Measurements from ENCODE around the gene SORCS1.

The SORCS1 gene

DNA sequence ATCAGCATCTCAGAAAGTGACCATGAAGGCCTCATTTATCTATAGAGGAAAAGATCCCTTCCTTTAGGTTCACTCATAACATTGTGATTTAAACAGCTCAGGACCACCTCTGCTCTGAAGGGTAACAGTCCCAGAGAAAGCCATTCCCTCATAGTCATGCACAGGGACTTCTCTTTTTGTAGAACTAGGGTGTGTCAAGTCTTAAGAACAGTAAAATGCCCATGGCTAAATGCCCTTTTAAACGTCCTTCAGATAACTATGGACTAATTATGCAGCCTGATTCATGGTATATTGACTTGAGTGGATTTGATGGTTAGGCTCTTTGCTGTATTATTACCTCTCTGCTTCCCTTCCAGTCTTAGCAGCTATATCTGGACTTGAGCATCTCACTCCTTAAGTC, 337.8 kb downstream of the SORCS1 start:
- peaks cover 4% of the 10 kb centered on the region for H3K27me3 Mint-ChIP-seq
- H3K27ac Mint-ChIP-seq = no peak overlapping the region
- intact Hi-C loops (cut with micrococcal nuclease) = no loop called here
- H3K9me3 Mint-ChIP-seq = no peaks in the 10 kb centered on the region
- H3K4me3 Mint-ChIP-seq = no peak overlapping the region
- H3K36me3 Mint-ChIP-seq (ENCODE audit: low read depth) = no peaks in the 10 kb centered on the region
- peaks cover 13% of the 10 kb centered on the region for H3K4me1 Mint-ChIP-seq (ENCODE audit: low read depth)

DNA sequence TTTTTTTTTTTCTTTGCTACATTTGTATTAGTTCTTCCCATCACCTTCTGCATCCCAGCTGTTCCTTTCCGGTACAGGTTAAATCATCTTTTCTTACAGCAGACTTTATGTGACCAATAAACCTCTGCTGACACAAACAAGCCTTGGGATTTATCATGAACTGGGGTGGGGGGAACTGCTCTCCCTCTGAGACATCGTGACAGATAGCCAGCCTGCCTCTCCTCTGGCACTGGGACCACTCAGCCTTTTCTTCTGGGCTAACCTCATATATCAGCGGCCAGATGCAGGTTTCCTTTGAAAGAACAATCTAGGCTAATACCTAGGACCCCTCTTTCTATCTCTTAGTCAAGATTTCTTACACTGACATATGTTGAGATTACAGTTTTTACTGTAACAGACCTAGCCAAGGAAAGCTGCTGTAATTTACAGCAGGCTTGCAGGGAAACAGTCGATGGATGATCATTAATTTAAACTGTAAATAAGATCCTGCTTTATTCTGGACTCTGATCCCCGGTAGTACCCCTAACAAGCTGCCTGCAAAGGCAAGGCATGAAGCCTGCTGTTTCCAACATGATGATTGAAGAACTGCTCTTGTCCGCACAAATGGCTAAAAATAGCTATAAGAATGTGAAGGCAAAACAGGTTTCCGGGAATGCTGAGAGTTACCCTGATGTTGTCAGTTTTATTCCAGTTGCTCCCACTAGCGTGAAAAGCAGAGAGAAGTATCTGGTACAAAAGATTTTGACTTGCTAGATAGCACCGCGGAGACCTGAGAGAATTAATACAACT, 338.7 kb downstream of the SORCS1 start:
- Mint-ChIP-seq H3K4me1 (ENCODE audit: low read depth) (peaks cover 12% of the 10 kb centered on the region), H3K27ac (peak overlapping the region; percentile 11), H3K4me3 (no peak overlapping the region), H3K9me3 (no peaks in the 10 kb centered on the region), H3K27me3 (peaks cover 4% of the 10 kb centered on the region), H3K36me3 (ENCODE audit: low read depth) (no peaks in the 10 kb centered on the region)
- intact Hi-C loops (cut with micrococcal nuclease) = no loop called here

DNA sequence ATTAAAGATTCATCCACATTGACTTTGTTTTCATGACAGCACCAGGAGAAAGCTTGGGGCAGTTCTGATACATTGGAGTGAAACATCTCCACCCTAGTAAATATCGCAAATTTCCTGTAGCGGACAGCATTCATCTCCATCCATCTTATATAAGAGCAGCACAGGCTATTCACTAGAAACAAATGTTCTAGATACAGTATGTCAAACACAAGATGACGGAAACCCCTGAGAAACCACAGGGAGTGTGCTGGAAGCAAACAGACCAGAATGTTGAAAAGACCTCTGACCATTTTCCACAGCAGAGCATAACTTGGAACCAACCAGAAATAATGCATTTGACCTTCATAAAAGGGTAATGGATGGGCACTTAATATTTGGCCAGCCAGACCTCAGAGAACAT, 343.9 kb downstream of the SORCS1 start:
- Mint-ChIP-seq H3K9me3 (no peaks in the 10 kb centered on the region), H3K27ac (no peak overlapping the region), H3K27me3 (peaks cover 6% of the 10 kb centered on the region), H3K4me3 (no peak overlapping the region), H3K4me1 (ENCODE audit: low read depth) (peaks cover 29% of the 10 kb centered on the region), H3K36me3 (ENCODE audit: low read depth) (no peaks in the 10 kb centered on the region)
- intact Hi-C loops (cut with micrococcal nuclease) = no loop called here

DNA sequence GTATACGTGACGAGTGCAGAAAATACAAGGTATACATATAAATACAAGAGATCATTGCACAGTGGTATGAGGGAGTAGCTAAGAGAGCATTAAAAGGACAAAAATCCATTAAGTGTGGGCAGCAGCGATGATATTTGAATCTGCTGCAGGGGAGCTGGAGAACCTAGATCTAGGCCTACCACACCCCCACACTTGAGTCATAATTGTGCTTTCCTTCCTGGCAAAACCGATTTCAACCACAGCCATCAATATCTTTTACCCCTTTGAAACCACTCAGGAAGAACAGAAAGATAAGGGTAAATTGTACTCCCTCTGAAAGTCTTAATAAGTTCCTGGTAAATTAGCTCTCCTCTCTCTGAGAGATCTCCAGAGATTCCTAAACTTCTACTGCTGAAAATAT, 345.0 kb downstream of the SORCS1 start:
- Mint-ChIP-seq H3K4me3 (no peak overlapping the region), H3K4me1 (ENCODE audit: low read depth) (peaks cover 32% of the 10 kb centered on the region), H3K27me3 (peaks cover 2% of the 10 kb centered on the region), H3K9me3 (no peaks in the 10 kb centered on the region), H3K27ac (no peak overlapping the region), H3K36me3 (ENCODE audit: low read depth) (no peaks in the 10 kb centered on the region)
- intact Hi-C loops (cut with micrococcal nuclease) = no loop called here

GRCh38 chr10:106816318-106817085, 348.0 kb downstream of the SORCS1 start:
- intact Hi-C loops (cut with micrococcal nuclease) = no loop called here
- Mint-ChIP-seq H3K4me1 (ENCODE audit: low read depth) (peaks cover 32% of the 10 kb centered on the region), H3K27ac (peak overlapping the region; percentile 34), H3K9me3 (no peaks in the 10 kb centered on the region), H3K27me3 (peaks cover 2% of the 10 kb centered on the region), H3K4me3 (no peak overlapping the region), H3K36me3 (ENCODE audit: low read depth) (no peaks in the 10 kb centered on the region)

- H3K4me3 Mint-ChIP-seq = no peak overlapping the region
- no peaks in the 10 kb centered on the region for H3K36me3 Mint-ChIP-seq (ENCODE audit: low read depth)
- peaks cover 32% of the 10 kb centered on the region for H3K4me1 Mint-ChIP-seq (ENCODE audit: low read depth)
- intact Hi-C loops (cut with micrococcal nuclease) = no loop called here
- peak overlapping the region; percentile 45 for H3K27ac Mint-ChIP-seq
- H3K9me3 Mint-ChIP-seq = no peaks in the 10 kb centered on the region
- peaks cover 2% of the 10 kb centered on the region for H3K27me3 Mint-ChIP-seq
Observed at GRCh38 chr10:106815427-106816043, 349.0 kb downstream of the SORCS1 start.

DNA sequence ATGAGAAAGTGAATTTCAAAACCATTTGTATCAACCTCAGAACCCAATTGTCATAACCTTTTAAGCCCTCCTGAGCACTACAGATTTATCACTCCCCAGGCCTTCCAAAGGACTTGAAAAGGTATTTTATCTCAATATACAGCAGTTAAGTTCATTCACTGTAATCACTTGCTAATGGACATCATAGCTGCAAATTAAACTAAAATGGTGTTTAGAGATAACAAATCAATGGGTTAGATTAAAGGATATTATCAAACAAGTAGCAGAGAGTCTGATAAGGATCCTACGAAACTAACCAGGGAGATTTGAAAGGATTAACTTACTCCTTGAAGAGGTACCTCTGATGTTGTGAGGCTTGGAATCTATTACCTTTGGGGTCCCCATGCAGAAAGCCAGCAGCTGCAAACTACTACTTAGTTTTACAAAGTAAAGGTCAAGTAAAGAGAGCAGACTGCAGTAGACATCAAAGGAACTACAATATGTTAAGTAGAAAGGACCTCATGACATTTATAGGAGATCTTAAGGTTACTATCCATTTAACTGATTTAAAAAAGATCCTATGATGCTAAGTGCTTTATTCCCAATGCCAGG, 359.4 kb downstream of the SORCS1 start:
- Mint-ChIP-seq H3K4me3 (no peak overlapping the region), H3K4me1 (ENCODE audit: low read depth) (no peaks in the 10 kb centered on the region), H3K36me3 (ENCODE audit: low read depth) (no peaks in the 10 kb centered on the region), H3K27me3 (no peaks in the 10 kb centered on the region), H3K27ac (no peak overlapping the region), H3K9me3 (no peaks in the 10 kb centered on the region)
- intact Hi-C loops (cut with micrococcal nuclease) = loop anchor here (5.0 kb wide), 1 partner anchor 32 kb away; no protein-coding TSS in a partner anchor

- intact Hi-C loops (cut with micrococcal nuclease) = loop anchor here (5.0 kb wide), 1 partner anchor 34 kb away; no protein-coding TSS in a partner anchor
- Mint-ChIP-seq H3K36me3 (ENCODE audit: low read depth) (no peaks in the 10 kb centered on the region), H3K27me3 (no peaks in the 10 kb centered on the region), H3K27ac (no peak overlapping the region), H3K4me1 (ENCODE audit: low read depth) (peaks cover 9% of the 10 kb centered on the region), H3K9me3 (no peaks in the 10 kb centered on the region), H3K4me3 (no peak overlapping the region)
Observed at GRCh38 chr10:106802949-106803348, 361.6 kb downstream of the SORCS1 start.

DNA sequence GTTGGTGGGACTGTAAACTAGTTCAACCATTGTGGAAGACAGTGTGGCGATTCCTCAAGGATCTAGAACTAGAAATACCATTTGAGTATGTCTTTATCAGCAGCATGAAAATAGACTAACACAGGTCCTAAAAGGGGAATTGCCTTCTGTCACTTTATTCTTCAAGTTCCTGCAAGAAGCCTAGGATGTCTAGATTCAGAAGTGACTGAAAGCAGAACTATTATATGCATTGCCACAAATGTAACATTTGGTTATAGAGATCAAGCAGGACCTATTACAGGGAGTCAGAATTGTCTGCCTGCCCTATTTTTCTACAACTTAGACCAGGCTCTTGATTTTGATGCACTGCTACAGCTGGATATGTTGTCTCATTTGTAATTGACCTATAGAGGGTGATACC, 364.7 kb downstream of the SORCS1 start:
- peak overlapping the region; percentile 61 for H3K27ac Mint-ChIP-seq
- no peaks in the 10 kb centered on the region for H3K9me3 Mint-ChIP-seq
- intact Hi-C loops (cut with micrococcal nuclease) = loop anchor here (5.0 kb wide), 3 partner anchors 38 to 1018 kb away; no protein-coding TSS in a partner anchor

DNA sequence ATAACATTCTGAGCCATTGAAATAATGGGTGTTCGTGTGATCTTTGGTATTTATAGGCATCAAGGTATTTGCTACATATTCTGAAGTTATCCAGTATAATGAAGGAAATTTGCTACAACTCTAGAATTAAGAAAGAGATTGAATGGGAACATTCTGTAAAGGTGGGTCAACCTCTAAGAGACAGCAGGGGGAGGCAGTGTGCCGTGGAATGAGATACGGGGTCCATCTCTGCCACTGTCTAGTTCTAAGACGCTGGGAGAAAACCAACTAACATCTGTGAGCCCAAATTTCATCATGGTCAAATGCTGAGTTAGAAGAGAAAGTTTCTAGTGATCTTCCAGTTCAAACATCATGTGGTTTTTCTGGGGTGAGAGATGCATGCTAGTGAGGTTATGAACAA, 368.9 kb downstream of the SORCS1 start:
- no peak overlapping the region for H3K4me3 Mint-ChIP-seq
- intact Hi-C loops (cut with micrococcal nuclease) = loop anchor here (1.0 to 5.0 kb wide), 3 partner anchors 202 to 1022 kb away; no protein-coding TSS in a partner anchor
- peaks cover 4% of the 10 kb centered on the region for H3K27me3 Mint-ChIP-seq
- H3K36me3 Mint-ChIP-seq (ENCODE audit: low read depth) = no peaks in the 10 kb centered on the region
- peaks cover 9% of the 10 kb centered on the region for H3K4me1 Mint-ChIP-seq (ENCODE audit: low read depth)
- no peaks in the 10 kb centered on the region for H3K9me3 Mint-ChIP-seq
- H3K27ac Mint-ChIP-seq = no peak overlapping the region

More for the DNA sequence above, 364.7 kb downstream of the SORCS1 start:
- Mint-ChIP-seq H3K36me3 (ENCODE audit: low read depth) (no peaks in the 10 kb centered on the region), H3K4me1 (ENCODE audit: low read depth) (peaks cover 9% of the 10 kb centered on the region), H3K27me3 (no peaks in the 10 kb centered on the region), H3K4me3 (no peak overlapping the region)

DNA sequence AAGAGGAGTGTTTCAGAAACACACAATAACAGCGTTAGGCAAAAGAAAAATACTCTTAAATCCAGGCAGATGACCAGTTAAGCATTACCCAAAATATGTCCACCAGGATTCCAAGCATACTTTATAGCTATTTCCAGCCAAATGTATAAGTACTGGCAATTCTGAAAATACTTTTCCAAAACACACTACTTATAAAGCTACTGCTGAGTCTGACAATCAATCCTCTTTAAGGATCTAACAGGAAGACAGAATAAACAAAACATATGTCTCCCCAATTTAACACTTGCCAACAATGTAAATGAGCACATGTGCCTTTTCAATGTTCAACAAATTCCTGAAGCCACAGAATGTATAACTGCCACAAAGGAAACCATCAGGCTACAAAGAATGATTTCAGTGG, 370.9 kb downstream of the SORCS1 start:
- peaks cover 5% of the 10 kb centered on the region for H3K4me1 Mint-ChIP-seq (ENCODE audit: low read depth)
- H3K27ac Mint-ChIP-seq = no peak overlapping the region
- H3K27me3 Mint-ChIP-seq = peaks cover 11% of the 10 kb centered on the region
- intact Hi-C loops (cut with micrococcal nuclease) = no loop called here
- no peaks in the 10 kb centered on the region for H3K36me3 Mint-ChIP-seq (ENCODE audit: low read depth)
- no peaks in the 10 kb centered on the region for H3K9me3 Mint-ChIP-seq
- no peak overlapping the region for H3K4me3 Mint-ChIP-seq

DNA sequence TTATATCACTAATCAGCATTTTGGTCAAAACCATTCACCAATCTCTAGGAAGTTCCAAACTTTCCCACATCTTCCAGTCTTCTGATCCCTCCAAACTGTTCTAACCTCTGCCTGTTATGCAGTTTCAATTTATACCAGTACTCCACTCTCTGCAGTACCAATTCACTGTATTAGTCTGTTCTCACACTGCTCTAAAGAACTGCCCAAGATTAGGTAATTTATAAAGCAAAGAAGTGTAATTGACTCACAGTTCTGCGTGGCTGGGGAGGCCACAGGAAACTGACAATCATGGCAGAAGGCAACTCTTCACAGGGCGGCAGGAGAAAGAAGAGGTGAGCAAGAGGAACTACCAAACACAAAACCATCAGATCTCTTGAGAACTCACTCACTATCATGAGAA, 374.9 kb downstream of the SORCS1 start:
- H3K4me1 Mint-ChIP-seq (ENCODE audit: low read depth) = peaks cover 5% of the 10 kb centered on the region
- no peaks in the 10 kb centered on the region for H3K36me3 Mint-ChIP-seq (ENCODE audit: low read depth)
- no peak overlapping the region for H3K4me3 Mint-ChIP-seq
- peaks cover 13% of the 10 kb centered on the region for H3K27me3 Mint-ChIP-seq
- H3K9me3 Mint-ChIP-seq = no peaks in the 10 kb centered on the region
- no peak overlapping the region for H3K27ac Mint-ChIP-seq
- intact Hi-C loops (cut with micrococcal nuclease) = no loop called here

- H3K36me3 Mint-ChIP-seq (ENCODE audit: low read depth) = no peaks in the 10 kb centered on the region
- H3K4me3 Mint-ChIP-seq = no peak overlapping the region
- H3K27ac Mint-ChIP-seq = no peak overlapping the region
- intact Hi-C loops (cut with micrococcal nuclease) = no loop called here
- no peaks in the 10 kb centered on the region for H3K9me3 Mint-ChIP-seq
- peaks cover 11% of the 10 kb centered on the region for H3K27me3 Mint-ChIP-seq
- peaks cover 5% of the 10 kb centered on the region for H3K4me1 Mint-ChIP-seq (ENCODE audit: low read depth)
Observed at GRCh38 chr10:106788982-106789381, 375.5 kb downstream of the SORCS1 start.

GRCh38 chr10:106785528-106785927, 379.0 kb downstream of the SORCS1 start:
- Mint-ChIP-seq H3K27me3 (peaks cover 19% of the 10 kb centered on the region), H3K4me3 (no peak overlapping the region)

More at GRCh38 chr10:106785528-106785927, 379.0 kb downstream of the SORCS1 start:
- Mint-ChIP-seq H3K27ac (no peak overlapping the region), H3K9me3 (no peaks in the 10 kb centered on the region), H3K4me1 (ENCODE audit: low read depth) (peaks cover 5% of the 10 kb centered on the region), H3K36me3 (ENCODE audit: low read depth) (no peaks in the 10 kb centered on the region)
- intact Hi-C loops (cut with micrococcal nuclease) = no loop called here
